Epithelial cell of proximal tubule (primary cell): ENCODE data around the gene CORO1C. TPM values are rescaled to one million over a fixed set of nuclear protein-coding genes. Genes with fewer than 3 reads are reported as not detected.
A peak's percentile ranks its signal among the peaks of the same experiment; 100 is the strongest.
"Not testable (repeated sequence)": the region's sequence is repeated elsewhere in the genome, so short reads cannot be mapped to it uniquely, and the experiment has no call there.

Source experiments
- DNase-seq: peaks from one replicate; pipeline ENCODE4 v3.0.0-alpha.2; 2011; ENCODE audit warnings: low read depth
- H3K4me3 ChIP-seq: 2 replicates; pipeline ENCODE4 v1.5.1; 2011; ENCODE audit warnings: low read depth, mild to moderate bottlenecking, low read length
- total RNA-seq: library from RNA; depleted of rRNA; stranded (reverse); fragments of >200 nt; gene quantifications from 2 replicates; pipeline ENCODE4 v1.2.3, GENCODE V29; 2015
- TF ChIP-seq, protein P1 (sequence below): conservative IDR thresholded peaks from 2 replicates; pipeline ENCODE4 v1.5.1; 2012; ENCODE audit warnings: low read depth, mild to moderate bottlenecking, low read length

The CORO1C gene
- total RNA-seq, 1 donor from 2014 or later, result 157 TPM

DNA sequence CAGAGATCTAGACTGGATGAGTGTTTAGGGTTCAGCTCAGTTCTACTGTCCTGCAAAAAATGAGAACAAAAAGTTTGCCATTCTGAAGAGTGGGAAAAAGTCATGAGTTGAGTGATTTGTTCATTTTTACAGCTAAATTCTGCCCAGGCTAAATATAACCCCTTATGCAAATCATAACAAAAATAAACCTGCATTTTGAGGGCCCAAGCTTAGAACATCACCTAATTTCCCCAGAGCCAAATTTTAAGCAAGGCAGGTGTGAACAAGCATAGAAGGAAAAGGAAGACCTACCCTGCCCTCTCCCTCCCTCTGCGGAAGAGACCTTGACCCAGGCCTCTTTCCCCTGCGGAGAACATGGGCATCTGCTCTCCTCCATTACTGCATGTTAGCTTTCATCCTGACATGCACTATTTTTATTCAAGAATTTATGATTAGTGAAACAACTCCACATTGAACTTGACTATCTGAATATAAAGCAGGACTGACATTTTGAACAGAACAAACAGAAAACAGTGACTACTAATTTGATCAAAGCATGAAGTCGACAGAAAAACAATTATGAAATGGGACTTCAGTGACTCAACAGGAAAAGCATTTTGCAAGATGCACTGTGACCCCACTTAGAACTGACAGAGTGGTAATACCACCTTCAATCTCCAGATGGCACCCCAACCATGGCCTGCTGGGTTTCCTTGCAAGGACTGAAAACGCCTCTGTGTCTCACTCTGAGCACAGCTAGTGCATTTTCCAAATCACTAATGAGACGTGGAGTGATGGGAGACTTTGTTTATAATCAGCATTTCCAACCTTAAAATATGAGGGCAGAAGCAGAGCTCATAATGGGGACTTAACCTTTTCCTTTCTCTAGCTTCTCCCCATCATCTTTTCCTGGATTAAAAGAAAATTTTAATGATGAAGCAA is 66.7 kb downstream of the CORO1C start:
- H3K4me3 ChIP-seq, result no peak overlapping the region
- TF ChIP-seq, protein P1, sequence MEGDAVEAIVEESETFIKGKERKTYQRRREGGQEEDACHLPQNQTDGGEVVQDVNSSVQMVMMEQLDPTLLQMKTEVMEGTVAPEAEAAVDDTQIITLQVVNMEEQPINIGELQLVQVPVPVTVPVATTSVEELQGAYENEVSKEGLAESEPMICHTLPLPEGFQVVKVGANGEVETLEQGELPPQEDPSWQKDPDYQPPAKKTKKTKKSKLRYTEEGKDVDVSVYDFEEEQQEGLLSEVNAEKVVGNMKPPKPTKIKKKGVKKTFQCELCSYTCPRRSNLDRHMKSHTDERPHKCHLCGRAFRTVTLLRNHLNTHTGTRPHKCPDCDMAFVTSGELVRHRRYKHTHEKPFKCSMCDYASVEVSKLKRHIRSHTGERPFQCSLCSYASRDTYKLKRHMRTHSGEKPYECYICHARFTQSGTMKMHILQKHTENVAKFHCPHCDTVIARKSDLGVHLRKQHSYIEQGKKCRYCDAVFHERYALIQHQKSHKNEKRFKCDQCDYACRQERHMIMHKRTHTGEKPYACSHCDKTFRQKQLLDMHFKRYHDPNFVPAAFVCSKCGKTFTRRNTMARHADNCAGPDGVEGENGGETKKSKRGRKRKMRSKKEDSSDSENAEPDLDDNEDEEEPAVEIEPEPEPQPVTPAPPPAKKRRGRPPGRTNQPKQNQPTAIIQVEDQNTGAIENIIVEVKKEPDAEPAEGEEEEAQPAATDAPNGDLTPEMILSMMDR, result peak; percentile 99
- DNase-seq, result peak; percentile 89

DNA sequence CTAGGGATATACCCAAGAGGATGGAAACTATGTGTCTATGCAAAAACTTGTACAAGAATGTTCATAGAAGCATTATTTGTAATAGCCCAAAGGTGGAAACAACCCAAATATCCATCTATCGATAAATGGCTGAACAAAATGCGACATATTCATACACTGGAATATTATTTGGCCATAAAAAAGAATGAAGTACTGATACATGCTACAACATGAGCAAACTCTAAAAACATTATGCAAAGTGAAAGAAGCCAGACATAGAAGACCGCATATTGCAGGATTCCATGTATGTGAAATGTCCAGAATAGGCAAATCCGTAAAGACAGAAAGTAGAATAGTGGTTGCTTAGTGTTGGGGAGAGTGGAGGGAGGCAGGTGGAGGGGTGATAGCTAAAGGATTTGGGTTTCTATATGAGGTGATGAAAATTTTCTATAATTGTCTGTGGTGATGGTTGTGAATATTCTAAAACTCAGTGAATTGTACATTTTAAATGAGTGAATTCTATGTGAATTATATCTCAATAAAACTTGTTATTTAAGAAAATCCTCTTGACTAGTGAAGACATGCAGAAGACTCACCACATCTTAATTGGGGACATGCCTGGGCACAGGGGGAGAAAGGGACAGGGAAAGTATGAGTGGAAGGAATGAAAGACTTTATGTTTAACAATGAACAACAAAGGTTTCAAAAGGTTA is 67.8 kb downstream of the CORO1C start:
- H3K4me3 ChIP-seq, result no peak overlapping the region
- no peak for DNase-seq
- TF ChIP-seq, protein P1, result no peak

DNA sequence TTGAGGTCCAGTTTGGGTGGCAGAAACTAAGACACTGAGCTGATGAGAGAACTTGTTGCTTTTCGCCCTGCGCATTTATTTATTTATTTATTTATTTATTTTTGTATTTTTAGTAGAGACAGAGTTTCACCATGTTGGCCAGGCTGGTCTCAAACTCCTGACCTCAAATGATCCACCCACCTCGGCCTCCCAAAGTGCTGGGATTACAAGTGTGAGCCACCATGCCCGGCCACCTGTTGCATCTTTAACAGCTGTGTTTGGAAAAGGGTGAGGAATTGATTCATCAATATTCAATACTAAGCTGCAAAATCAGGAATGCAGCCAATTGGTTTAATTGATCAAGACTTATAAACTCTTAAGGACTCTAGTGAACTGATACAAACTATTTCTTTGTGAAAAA is 73.2 kb downstream of the CORO1C start:
- DNase-seq, H3K4me3 ChIP-seq: not testable (repeated sequence)

DNA sequence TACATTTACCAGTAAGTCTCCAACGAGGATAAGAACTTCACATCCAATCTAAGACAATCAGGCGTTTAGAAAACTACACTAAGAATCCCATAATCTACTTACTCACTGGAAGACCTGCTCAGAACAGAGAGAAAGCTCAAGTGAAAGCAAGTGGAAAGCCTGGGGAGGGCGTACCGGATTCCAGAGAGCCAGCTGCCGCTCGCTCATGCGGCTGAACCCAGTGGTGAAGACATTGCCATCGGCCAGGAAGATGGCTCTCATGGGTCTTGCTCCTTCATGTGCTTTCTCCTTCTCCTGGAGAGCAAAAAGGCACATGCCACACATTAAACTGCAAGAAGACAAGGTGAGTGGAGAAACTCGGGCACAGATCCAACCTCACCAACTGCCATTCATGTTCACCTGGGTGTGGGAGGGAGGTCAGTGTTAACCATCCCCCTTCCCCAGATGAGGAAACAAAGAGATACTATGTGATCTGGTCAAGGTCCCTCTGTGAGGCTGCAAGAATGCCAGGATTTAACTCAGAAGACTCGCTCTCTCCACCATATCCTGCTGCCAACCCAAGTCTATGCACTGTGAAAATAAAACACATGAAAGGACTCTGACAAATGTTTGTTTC is 74.1 kb downstream of the CORO1C start:
- no peak for DNase-seq
- TF ChIP-seq, protein P1, result no peak
- no peak overlapping the region for H3K4me3 ChIP-seq

DNA sequence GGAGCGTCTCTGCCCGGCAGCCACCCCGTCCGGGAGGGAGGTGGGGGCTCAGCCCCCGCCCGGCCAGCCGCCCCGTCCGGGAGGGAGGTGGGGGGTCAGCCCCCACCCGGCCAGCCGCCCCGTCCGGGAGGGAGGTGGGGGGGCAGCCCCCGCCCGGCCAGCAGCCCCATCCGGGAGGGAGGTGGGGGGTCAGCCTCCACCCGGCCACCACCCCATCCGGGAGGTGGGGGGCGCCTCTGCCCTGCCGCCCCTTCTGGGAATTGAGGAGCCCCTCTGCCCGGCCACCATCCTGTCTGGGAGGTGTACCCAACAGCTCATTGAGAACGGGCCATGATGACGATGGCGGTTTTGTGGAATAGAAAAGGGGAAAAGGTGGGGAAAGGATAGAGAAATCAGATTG is 75.1 kb downstream of the CORO1C start:
- H3K4me3 ChIP-seq, DNase-seq: not testable (repeated sequence)

DNA sequence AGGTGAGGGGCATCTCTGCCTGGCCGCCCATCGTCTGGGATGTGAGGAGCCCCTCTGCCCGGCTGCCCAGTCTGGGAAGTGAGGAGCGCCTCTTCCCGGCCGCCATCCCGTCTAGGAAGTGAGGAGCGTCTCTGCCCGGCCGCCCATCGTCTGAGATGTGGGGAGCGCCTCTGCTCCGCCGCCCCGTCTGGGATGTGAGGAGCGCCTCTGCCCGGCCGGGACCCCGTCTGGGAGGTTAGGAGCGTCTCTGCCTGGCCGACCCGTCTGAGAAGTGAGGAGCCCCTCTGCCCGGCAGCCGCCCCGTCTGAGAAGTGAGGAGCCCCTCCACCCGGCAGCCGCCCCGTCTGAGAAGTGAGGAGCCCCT is 75.5 kb downstream of the CORO1C start:
- not testable (repeated sequence) for H3K4me3 ChIP-seq, DNase-seq

DNA sequence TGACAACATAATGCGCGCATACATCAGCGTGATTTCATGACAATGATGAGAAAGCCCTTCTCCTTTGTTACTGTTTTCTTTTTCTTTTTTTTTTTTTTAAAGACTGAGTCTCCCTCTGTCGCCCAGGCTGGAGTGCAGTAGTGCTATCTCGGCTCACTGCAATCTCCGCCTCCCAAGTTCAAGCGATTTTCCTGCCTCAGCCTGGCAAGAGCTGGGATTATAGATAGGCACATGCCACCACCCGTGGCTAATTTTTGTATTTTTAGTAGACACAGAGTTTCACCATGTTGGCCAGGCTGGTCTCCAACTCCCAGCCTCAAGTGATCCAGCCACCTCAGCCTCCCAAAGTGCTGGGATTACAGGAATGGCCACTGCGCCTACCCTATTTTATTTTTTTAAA is 76.7 kb downstream of the CORO1C start:
- DNase-seq, H3K4me3 ChIP-seq: not testable (repeated sequence)

DNA sequence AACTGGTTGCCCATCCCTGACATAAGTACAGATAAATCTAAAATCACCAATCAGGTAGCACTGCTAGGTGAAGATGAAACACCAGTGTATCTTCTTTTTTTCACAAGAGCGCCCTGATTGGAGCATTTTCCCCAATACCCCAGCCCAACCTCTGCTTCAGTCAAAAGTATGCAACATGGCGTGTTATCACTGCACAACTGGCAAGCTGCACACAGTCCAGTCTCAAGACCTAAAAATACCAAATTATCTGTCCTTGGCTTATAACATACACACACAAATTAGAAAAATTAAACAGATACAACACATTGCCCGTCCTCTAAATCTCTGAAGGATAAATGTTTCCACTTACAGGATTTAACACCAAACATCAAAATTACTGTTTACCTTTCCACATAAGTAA is 77.4 kb downstream of the CORO1C start:
- no peak for DNase-seq
- TF ChIP-seq, protein P1, result no peak
- no peak overlapping the region for H3K4me3 ChIP-seq

DNA sequence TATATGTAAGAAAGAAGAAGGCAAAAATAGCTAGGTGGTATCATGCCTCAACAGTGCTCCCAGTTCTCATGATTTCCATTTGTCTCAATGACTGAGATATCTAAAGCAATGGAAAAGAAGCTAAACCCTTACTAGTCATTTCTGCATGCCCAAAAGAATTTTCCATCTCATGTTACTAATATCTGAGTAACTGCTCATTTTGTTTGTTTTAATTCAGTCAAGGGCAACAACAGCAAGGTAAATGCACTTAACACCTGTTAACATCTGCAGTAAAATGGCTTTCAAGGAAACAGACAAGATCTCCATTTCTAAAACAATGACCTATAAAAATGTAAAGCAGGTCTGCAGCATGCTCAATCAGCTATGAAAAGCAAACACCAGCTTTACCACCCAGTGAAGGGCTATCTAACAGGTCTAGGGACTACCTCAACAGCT is 78.2 kb downstream of the CORO1C start:
- no peak for DNase-seq
- no peak overlapping the region for H3K4me3 ChIP-seq
- TF ChIP-seq, protein P1, result no peak
